GM12891 (cell line): ENCODE measurements around the gene RARA.

Experiments
- DNase-seq: peaks from one replicate; pipeline ENCODE4 v3.0.0; 2011; ENCODE audit warnings: low spot score; ENCODE audit not compliant: insufficient read length
- FAIRE-seq: peaks from 2 replicates; lab custom pipeline; 2011; peaks lifted over from hg19 to GRCh38; lab: Jason Lieb, UNC
- PAX5 ChIP-seq: IDR thresholded peaks from 2 replicates; pipeline ENCODE4 v1.6.1; 2011; ENCODE audit warnings: low read length, moderate library complexity, mild to moderate bottlenecking; ENCODE audit not compliant: insufficient read depth, severe bottlenecking
- POLR2A ChIP-seq: IDR thresholded peaks from 2 replicates; pipeline ENCODE4 v1.6.1; 2011; ENCODE audit warnings: low read depth, low read length, control low read depth
- POLR2AphosphoS5 ChIP-seq: IDR thresholded peaks from 2 replicates; pipeline ENCODE4 v1.6.1; 2011; ENCODE audit warnings: low read depth, low read length, control low read depth
- POU2F2 ChIP-seq: IDR thresholded peaks from 2 replicates; pipeline ENCODE4 v1.6.1; 2011; ENCODE audit warnings: low read depth, mild to moderate bottlenecking, control low read depth, low read length, moderate library complexity
- SPI1 ChIP-seq: IDR thresholded peaks from 2 replicates; pipeline ENCODE4 v1.6.1; 2011; ENCODE audit warnings: low read depth, low read length, control low read depth
- TAF1 ChIP-seq: IDR thresholded peaks from 2 replicates; pipeline ENCODE4 v1.6.1; 2011; ENCODE audit warnings: low read depth, low read length, control low read depth

The RARA gene

GRCh38 chr17:40281663-40282062, 27.3 kb upstream of the RARA start:
- no peak for FAIRE-seq
- DNase-seq, result no peak
- TF ChIP-seq POLR2AphosphoS5, result no peak
- TF ChIP-seq TAF1, result no peak
- TF ChIP-seq SPI1, result no peak
- TF ChIP-seq PAX5, result no peak
- no peak for TF ChIP-seq POU2F2
- TF ChIP-seq POLR2A, result no peak

GRCh38 chr17:40283662-40284061, 25.3 kb upstream of the RARA start:
- no peak for TF ChIP-seq TAF1
- no peak for TF ChIP-seq SPI1
- TF ChIP-seq PAX5, result no peak
- no peak for TF ChIP-seq POLR2A
- DNase-seq (no peak), FAIRE-seq (no peak)

GRCh38 chr17:40284085-40284713, 24.8 kb upstream of the RARA start:
- no peak for TF ChIP-seq SPI1
- TF ChIP-seq POU2F2, result no peak
- TF ChIP-seq PAX5, result no peak
- TF ChIP-seq TAF1, result no peak
- no peak for TF ChIP-seq POLR2AphosphoS5
- TF ChIP-seq POLR2A, result no peak
- DNase-seq (no peak), FAIRE-seq (no peak)

- no peak for TF ChIP-seq POU2F2
- TF ChIP-seq POLR2A, result no peak
- no peak for TF ChIP-seq TAF1
- TF ChIP-seq SPI1, result no peak
- FAIRE-seq (no peak), DNase-seq (no peak)
Measured at GRCh38 chr17:40286473-40286872, 22.5 kb upstream of the RARA start.

GRCh38 chr17:40287159-40287493, 21.9 kb upstream of the RARA start:
- no peak for DNase-seq
- TF ChIP-seq TAF1 (no peak), PAX5 (no peak), SPI1 (no peak), POLR2AphosphoS5 (no peak), POLR2A (no peak), POU2F2 (no peak)
- no peak for FAIRE-seq

GRCh38 chr17:40287494-40288369, 21.2 kb upstream of the RARA start, which contains the start of gene CDC6:
Gene CDC6 (plus strand): TSS chr17:40287879. CDS start chr17:40289421, 1,542 bp downstream.
- TF ChIP-seq POU2F2 (peak; percentile 67; the same call in 1 of the 2 replicates), POLR2AphosphoS5 (peak; percentile 91), POLR2A (peak; percentile 91), TAF1 (peak; percentile 88), SPI1 (no peak)
- peak; percentile 95 for FAIRE-seq

GRCh38 chr17:40290629-40291280, 18.2 kb upstream of the RARA start:
- DNase-seq, result no peak
- TF ChIP-seq POLR2AphosphoS5 (no peak), TAF1 (no peak), POU2F2 (no peak), SPI1 (no peak), POLR2A (no peak), PAX5 (no peak)
- peak; percentile 35 for FAIRE-seq

More at GRCh38 chr17:40287494-40288369, 21.2 kb upstream of the RARA start, which contains the start of gene CDC6:
- peak; percentile 85 for DNase-seq

GRCh38 chr17:40291281-40291664, 17.7 kb upstream of the RARA start:
- no peak for TF ChIP-seq TAF1
- TF ChIP-seq POLR2AphosphoS5, result no peak
- TF ChIP-seq POU2F2, result no peak
- TF ChIP-seq SPI1, result no peak
- TF ChIP-seq PAX5, result no peak
- TF ChIP-seq POLR2A, result no peak
- DNase-seq (no peak), FAIRE-seq (no peak)

- no peak for TF ChIP-seq PAX5
- TF ChIP-seq TAF1, result no peak
- no peak for TF ChIP-seq SPI1
- TF ChIP-seq POU2F2, result no peak
- no peak for TF ChIP-seq POLR2AphosphoS5
- DNase-seq (no peak), FAIRE-seq (no peak)
Measured at GRCh38 chr17:40293363-40293762, 15.6 kb upstream of the RARA start.
